Amniotic epithelial cell (primary cell): Measurements from ENCODE around the gene SYT14.

ENCODE experiments used
- DNase-seq: peaks from one replicate; pipeline ENCODE4 v3.0.0-alpha.2; 2010; ENCODE audit warnings: low read depth

SYT14 gene

DNA sequence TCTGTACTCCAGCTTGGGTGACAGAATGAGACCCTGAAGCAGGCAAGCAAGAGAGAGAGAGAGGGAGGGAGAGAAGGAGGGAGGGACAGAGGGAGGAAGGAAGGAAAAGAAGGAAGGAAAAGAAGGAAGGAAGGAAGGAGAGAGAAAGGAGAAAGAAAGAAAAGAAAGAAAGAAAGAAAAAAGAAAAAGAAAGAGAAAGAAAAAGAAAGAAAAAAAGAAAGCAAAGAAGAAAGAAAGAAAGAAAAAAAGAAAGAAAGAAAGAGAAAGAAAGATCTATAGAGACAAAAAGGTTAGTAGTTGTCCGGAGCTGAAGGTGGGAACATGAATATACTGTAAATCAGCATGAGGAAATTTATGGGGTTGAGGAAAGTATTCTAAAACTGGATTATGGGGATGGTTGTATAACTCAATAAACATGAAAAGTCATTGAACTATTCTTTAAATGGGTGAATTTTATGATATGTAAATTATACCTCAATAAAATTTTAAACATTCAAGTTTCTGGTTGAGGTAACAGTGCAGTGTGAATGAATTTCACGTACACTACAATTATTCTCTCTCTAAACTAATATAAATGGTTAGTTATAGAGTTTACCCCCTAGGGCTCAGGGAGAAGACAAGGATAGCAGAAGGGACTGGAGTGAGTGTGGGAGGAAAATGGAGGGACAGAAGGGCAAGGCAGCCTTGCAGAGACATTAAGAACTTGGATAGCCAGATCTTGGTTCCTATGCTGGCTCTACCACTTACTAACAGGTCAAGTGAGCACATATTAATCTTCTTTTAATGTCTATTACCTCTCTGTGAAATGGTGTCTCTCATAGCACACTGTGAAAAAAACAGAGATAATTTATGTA is 269.8 kb downstream of the SYT14 start:
- DNase-seq: no peak

DNA sequence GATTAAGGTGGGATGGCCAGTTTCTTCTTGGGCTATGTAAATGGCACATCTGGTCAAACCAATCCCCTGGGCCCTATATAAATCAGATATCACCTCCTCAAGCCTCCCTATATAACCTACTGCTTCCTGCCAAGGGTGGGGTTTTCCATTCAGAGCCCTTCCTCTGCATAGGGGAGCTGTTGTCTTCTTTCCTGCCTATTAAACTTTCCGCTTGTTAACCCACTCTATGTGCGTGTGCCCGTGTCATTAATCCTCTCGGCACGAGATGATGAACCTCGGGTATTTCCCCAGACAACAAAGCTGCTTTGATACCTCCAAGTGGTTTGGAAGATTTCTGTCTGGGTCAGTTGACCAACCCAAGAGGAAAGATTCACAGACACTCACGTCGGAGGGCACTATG is 275.3 kb downstream of the SYT14 start:
- DNase-seq: no peak

DNA sequence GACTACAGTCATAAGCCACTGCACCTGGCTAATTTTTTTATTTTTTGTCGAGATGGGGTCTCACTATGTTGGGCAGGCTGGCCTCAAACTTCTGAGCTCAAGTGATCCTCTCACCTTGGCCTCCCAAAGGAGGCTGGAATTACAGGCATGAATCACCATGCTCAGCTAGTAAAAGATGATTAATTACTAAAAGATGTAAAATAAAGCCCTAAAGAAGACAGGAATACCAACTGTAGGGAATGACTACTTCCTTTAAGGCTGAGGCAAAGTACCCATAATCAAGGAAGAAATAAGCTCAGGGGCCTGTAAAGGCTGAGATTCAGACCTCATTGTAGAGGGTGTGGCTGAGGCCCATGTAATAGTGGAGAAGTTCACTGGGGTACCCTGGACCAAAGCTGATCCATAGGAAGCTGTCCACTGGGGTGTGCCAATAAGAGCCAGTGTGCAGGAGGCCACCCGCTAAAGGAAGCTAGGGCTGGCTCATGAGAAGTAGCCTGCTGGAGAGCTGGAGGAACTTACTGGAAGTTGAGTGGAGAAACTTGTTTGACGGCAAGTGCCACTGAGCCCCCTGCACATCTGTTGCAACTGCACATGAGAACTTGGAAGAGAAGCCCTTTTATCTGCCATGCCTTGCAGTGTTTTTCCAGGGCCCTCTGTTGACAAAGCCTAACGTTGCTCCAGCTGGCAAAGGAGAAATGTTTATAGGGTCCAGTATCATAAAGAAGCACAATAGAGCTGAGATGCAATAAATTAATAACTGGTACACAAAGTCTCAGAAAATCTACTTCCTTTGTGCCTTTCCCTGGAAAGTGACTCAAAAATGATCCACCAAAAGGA is 276.8 kb downstream of the SYT14 start:
- DNase-seq: no peak

DNA sequence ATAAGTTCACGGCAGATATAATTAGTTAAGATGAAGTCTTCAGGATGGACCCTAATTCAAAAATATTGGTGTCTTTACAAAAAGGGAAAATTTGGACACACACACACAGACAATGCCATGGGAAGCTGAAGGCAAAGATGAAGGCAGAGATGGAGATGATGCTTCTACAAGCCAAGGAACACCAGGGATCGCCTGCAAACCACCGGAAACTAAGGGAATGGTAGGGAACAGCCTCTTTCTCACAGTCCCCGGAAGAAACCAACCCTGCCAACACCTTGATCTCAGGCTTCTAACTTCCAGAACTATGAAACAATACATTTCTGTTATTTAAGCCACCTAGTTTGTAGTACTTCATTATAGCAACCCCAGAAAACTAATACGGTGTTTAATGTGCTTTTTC is 279.5 kb downstream of the SYT14 start:
- no peak for DNase-seq

DNA sequence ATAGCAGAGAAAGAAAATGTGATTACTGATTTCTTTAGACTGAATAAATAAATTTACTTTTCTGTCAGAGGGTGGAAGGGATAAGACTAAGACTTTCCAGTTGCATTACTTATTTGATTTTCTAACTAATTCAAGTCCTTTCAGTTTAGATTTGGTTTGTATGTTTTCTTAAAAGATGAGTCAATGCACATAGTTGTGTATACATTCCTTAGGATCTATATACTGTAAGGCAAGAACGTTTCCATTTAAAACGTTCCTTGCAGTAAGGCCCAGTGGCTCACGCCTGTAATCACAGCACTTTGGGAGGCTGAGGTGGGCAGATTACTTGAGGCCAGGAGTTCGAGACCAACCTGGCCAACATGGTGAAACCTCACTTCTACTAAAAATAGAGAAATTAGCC is 280.0 kb downstream of the SYT14 start:
- no peak for DNase-seq
